DMS53 (cell line): Measurements from ENCODE around the gene AGO3.
A peak's percentile ranks its signal among the peaks of the same experiment; 100 is the strongest.
"Not testable (repeated sequence)": the region's sequence is repeated elsewhere in the genome, so short reads cannot be mapped to it uniquely, and the experiment has no call there.

ENCODE experiments used
- DNase-seq: peaks from one replicate; lab custom pipeline; 2025; lab: John Stamatoyannopoulos, UW

Gene AGO3

DNA sequence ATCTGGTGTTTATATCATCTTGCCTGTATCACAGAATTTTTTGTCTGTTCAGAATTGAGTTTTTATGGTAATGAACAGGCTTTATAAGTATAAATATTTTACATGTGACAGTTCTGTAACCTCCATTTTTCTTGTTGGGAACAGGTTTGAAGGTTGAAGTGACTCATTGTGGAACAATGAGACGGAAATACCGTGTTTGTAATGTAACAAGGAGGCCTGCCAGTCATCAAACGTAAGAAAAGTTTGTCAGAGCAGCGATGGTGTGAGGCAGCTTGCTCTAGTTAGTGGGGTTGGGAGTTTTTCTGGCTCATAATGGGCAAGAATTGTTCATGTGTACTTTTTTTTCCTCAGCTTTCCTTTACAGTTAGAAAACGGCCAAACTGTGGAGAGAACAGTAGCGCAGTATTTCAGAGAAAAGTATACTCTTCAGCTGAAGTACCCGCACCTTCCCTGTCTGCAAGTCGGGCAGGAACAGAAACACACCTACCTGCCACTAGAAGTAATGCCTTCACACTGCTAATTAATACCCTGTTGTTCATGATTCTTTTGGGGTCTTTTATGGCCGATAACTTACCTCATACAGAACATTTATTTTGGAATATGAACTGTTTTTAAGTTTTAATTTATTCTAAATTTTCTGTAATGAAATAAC, 77.8 kb downstream of the AGO3 start:
- DNase-seq: peak; percentile 7

- no peak for DNase-seq
Measured at GRCh38 chr1:36014722-36015220, 83.9 kb downstream of the AGO3 start.

GRCh38 chr1:36016686-36017085, 85.8 kb downstream of the AGO3 start:
- no peak for DNase-seq

- DNase-seq: no peak
Measured at GRCh38 chr1:36023098-36023769, 92.3 kb downstream of the AGO3 start.

GRCh38 chr1:36024024-36024423, 93.1 kb downstream of the AGO3 start:
- not testable (repeated sequence) for DNase-seq

DNA sequence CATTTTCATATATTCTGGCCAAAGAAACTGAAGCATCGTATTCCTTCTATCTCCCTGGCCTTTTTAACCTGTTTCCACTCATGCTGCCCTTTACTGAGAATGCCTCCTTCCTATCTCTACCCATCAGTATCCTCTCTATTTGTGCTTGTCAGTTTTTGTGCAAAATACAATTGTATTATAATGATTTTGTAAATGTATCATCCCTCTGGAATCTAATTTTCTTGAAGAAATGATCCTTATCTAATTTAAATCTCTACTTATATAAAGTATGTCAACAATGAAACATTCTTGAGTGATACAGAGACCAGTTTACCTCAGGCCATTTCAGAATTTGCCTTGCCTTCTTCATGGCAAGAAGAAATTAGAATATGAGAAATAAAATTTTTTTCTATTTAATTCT, 93.9 kb downstream of the AGO3 start:
- no peak for DNase-seq

DNA sequence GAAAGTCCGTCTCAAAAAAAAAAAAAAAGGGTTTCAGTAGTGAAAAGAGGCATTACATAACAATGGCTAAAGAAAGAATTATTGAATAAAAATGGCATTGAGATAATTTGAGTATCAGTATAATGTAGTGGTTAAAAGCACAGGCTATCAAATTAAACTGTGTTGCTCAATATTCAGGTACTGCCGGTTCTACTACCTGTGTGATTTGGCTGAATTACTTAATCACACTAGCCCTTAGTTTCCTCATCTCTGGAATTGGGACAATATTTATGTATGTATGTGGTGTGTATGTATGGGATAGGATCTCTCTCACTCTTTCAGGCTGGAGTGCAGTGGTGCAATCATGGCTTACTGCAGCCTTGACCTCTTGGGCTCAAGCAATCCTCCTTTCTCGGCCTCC, 96.9 kb downstream of the AGO3 start:
- no peak for DNase-seq

DNA sequence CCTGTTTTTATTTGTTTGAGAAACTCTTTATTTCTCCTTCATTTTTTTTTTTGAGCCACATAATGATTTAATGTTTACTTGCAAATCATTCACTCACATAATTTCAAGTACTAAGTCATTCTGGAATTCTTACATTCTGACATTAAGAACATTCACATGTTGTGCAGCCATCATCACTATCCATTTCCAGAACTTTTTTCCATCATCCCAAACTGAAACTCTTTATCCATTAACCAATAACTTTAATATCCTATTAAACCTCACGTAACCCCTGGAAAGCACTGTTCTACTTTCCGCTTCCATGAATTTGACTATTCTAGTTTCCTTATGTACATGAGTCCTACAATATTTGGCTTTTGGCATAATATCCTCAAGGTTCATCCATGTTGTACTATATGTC, 100.5 kb downstream of the AGO3 start:
- no peak for DNase-seq

- DNase-seq: no peak
Measured at GRCh38 chr1:36034692-36035091, 103.8 kb downstream of the AGO3 start.

- no peak for DNase-seq
Measured at GRCh38 chr1:36035154-36035553, 104.2 kb downstream of the AGO3 start.

DNA sequence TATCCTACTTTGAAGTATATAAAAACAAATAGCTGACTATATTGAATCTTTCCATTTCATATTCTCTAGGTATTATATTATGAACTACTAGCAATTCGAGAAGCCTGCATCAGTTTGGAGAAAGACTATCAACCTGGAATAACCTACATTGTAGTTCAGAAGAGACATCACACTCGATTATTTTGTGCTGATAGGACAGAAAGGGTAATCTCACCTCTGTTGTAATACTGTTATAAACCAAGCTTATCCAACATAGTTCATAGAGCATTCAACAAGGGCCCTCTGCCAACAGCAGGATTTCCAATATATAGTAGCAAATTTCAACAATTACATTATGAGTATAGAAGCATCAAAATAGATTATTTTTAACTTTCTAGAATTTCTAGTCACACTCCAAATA, 109.3 kb downstream of the AGO3 start:
- no peak for DNase-seq

GRCh38 chr1:36051821-36052220, 120.9 kb downstream of the AGO3 start:
- no peak for DNase-seq

DNA sequence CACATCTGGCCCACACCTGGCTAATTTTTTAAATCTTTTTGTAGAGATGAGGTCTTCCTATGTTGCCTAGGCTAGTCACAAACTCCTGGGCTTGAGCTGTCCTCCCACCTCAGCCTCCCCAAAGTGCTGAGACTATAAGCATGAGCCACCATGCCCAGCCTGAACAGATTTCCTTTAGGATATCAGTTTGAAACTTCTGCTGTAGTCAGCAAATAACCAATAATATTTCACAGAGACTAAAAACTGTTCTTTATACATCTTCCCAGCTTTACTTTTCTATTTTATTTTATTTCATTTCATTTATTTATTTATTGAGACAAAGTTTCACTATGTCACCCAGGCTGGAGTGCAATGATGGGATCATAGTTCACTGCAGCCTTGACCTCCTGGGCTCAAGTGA, 123.1 kb downstream of the AGO3 start:
- DNase-seq: no peak

GRCh38 chr1:36055706-36056105, 124.8 kb downstream of the AGO3 start:
- DNase-seq: no peak

DNA sequence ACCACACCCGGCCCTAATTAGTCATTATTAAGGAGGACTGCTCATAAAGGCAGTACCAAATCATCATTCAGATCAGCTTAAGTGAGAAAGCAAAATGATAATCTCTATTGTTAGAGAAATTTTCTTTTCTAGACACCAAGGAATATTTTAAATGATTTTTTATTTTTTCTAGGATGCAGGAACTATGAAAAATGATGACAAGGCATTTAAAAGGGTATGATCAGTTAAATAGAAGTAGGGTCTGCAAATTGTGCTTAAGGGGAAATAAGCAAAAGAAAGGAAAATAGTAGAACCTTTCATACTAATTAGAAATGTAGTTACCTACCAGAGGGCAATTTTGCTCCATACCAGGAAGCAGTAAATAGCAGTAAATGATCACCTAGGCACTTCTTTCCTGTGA, 131.4 kb downstream of the AGO3 start:
- DNase-seq: no peak

- DNase-seq: no peak
Measured at GRCh38 chr1:36067871-36068270, 137.0 kb downstream of the AGO3 start.

GRCh38 chr1:36068866-36069265, 138.0 kb downstream of the AGO3 start:
- no peak for DNase-seq

DNA sequence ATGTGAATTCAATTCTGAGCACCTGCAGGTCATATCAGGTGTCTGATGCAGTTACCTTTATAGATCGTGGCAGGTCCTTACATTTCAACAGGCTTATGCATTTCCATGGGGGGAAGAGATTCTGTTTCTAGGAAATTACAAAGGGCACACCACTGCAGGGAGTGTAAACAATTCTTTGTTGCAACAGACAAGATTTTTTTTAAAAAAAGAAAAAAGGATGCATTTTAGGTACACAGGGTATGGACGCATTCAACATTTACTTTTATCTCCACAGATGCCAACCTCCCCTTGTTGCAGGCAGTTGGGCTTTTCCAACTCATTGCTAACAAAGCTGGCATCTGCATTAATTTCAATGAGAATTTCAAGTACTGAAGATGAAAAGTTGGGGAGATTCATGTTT, 139.4 kb downstream of the AGO3 start:
- DNase-seq: no peak

- DNase-seq: no peak
Measured at GRCh38 chr1:36076979-36077573, 146.2 kb downstream of the AGO3 start.

DNA sequence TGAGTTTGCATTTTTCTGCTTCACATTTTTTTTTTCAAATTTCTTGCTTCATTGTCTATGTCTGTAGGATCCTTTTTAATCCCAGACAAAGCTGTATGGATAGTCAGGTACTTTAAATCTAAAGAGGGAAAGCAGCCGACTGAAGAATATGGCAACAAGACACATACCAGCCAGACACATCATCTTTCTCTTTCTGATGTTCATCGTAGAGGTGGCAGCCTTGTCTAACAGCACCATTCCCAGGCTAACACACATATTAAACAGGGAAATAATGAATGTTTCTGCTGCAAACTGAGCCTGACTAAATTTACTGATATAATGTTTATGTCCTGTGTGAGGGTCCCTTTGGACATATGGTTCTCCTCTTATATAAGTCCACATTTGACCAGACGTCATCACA, 149.3 kb downstream of the AGO3 start:
- no peak for DNase-seq

DNA sequence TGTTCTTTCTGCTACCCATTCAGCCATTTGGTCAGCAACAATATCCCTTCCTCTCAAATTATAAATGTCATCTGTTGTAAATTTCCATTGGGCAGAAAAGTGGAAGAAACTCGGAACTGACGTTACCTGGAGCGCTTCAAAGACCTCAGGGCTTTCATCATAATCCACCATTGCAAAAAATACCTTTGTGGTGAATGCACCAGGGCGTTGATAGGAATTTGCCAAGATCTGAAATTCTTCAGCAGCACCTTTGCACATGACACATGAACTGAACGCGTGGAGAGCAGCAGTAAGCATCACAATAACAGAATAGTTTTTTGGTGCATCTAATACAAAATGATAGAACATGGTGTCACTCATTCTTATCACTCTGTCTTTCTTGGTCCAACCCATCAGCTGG, 149.9 kb downstream of the AGO3 start:
- no peak for DNase-seq

- peak; percentile 9 for DNase-seq
Measured at GRCh38 chr1:36081926-36082485, 151.1 kb downstream of the AGO3 start.

DNA sequence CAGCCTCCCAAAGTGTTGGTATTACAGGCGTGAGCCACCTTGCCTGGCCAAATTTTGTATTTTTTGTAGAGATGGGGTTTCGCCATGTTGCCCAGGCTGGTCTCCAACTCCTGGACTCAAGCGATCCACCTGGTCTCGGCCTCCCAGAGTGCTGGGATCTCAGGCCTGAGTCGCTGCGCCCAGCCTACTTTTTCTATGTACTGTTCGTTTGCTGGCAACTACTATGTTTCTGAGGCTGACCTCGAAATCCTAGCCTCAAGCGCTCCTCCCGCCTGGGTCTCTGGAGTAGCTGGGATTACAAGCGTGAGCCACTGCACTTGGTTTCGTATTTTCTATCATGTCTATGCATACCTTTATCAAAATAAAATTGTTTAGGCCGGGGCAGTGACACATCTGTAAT, 152.3 kb downstream of the AGO3 start:
- DNase-seq: no peak
